OCI-LY3 (cell line): ENCODE data around the gene PLD4.

Source experiments
- CTCF ChIP-seq: fragments of 200-600, 300-600 bp; sonication (generic); IDR thresholded peaks from 2 replicates; pipeline ENCODE4 v1.5.1; 2014; ENCODE audit warnings: antibody characterized with exemption, low read length, low read depth
- EZH2phosphoT487 ChIP-seq: fragments of 200-600 bp; shearing (Covaris generic); IDR thresholded peaks from 2 replicates; pipeline ENCODE4 v1.6.1; 2018; ENCODE audit warnings: antibody characterized with exemption, mixed run types, low read depth

- TF ChIP-seq CTCF (no peak), EZH2phosphoT487 (no peak)
These were observed 52.5 kb downstream of the PLD4 start for GRCh38 chr14:104977008-104977680.
